Spleen (tissue), 11 donors: ENCODE data around the gene SCN11A. TPM values are rescaled to one million over a fixed set of nuclear protein-coding genes. Genes with fewer than 3 reads are reported as not detected.
A peak's percentile ranks its signal among the peaks of the same experiment; 100 is the strongest.

Experiments
- DNase-seq: peaks from one replicate; pipeline ENCODE4 v3.0.0-alpha.2; 2020
- H3K27ac ChIP-seq, 8 donors: fragments of 200-600 bp; sonication (generic) in 7 of 8; 1 replicate in 4 of 8; 2 replicates in 4 of 8; pipeline versions ENCODE4 v1.5.0 to v1.8.0; 2016 to 2021; ENCODE audit warnings: inconsistent platforms in 4 of 8, mild to moderate bottlenecking in 4 of 8, moderate library complexity in 1 of 8
- H3K27me3 ChIP-seq, 7 donors: fragments of 200-600 bp; sonication (generic) in 6 of 7; replicated peaks in 1 of 7; 1 replicate in 4 of 7; 2 replicates in 3 of 7; pipeline versions ENCODE4 v1.5.0 to v1.8.0; 2016 to 2021; ENCODE audit warnings: inconsistent platforms in 3 of 7, mild to moderate bottlenecking in 1 of 7
- H3K36me3 ChIP-seq, 6 donors: fragments of 200-600 bp; sonication (generic) in 5 of 6; 1 replicate in 4 of 6; 2 replicates in 2 of 6; pipeline versions ENCODE4 v1.5.0 to v1.8.0; 2016 to 2021; ENCODE audit warnings: inconsistent platforms in 2 of 6
- H3K4me1 ChIP-seq, 6 donors: fragments of 200-600 bp; sonication (generic) in 5 of 6; 1 replicate in 3 of 6; 2 replicates in 3 of 6; pipeline versions ENCODE4 v1.5.0 to v1.8.0; 2016 to 2021; ENCODE audit warnings: inconsistent platforms in 3 of 6
- H3K4me3 ChIP-seq, 8 donors: fragments of 200-600 bp; sonication (generic) in 7 of 8; 1 replicate in 4 of 8; 2 replicates in 4 of 8; pipeline versions ENCODE4 v1.5.0 to v1.8.0; 2016 to 2021; ENCODE audit warnings: inconsistent platforms in 4 of 8, mild to moderate bottlenecking in 4 of 8, moderate library complexity in 2 of 8
- H3K9me3 ChIP-seq, 8 donors: fragments of 200-600 bp; sonication (generic) in 7 of 8; 1 replicate in 4 of 8; 2 replicates in 4 of 8; pipeline versions ENCODE4 v1.5.0 to v1.8.0; 2016 to 2021; ENCODE audit warnings: inconsistent platforms in 4 of 8
- POLR2A ChIP-seq, 3 donors: fragments of 450-650 bp; IDR thresholded peaks; one replicate each; pipeline ENCODE4 v1.5.1; 2017; ENCODE audit warnings: antibody characterized with exemption in 3 of 3, mild to moderate bottlenecking in 1 of 3
- POLR2AphosphoS5 ChIP-seq, 3 donors: sonication (generic); formaldehyde crosslinking; IDR thresholded peaks; one replicate each; pipeline ENCODE4 v1.5.1; 2017; ENCODE audit warnings: antibody characterized with exemption in 3 of 3
- WGBS, 5 donors: extraction: QIAGEN DNeasy Blood & Tissue Kit in 3 of 5; methylation state at CpG; one replicate each; pipeline versions ENCODE4 v1.1.5 to v1.1.7; 2013 to 2018; 5-methylcytosine and 5-hydroxymethylcytosine counted together
- intact Hi-C: fragments of 100-400 bp; cut with DNase I; formaldehyde crosslinking; loops from one replicate; pipeline ENCODE4 v1.15.0; 2023; ENCODE audit warnings: low total_unique reads
- polyA plus RNA-seq, 3 donors: library from polyadenylated mRNA; stranded (reverse); fragments of 200-250 nt; gene quantifications; one replicate each; pipeline ENCODE4 v1.2.1, GENCODE V29; 2013
- total RNA-seq, 7 donors: library from RNA; depleted of rRNA in 3 of 7; stranded (reverse); fragments of >200 nt in 3 of 7; fragmentation: NEBNext Ultra II Directional in 4 of 7; extraction: Animal tissue kit (Norgen Biotek cat#: 25700) in 4 of 7; gene quantifications; one replicate each; pipeline versions ENCODE4 v1.1.0 to v1.2.1, GENCODE V29; 2016 to 2021
- TF ChIP-seq, protein P1 (sequence below), 11 experiments: fragments of 200-600 bp in 7 of 11; fragments of 450-650 bp in 4 of 11; sonication (generic) in 4 of 11; IDR thresholded peaks in 8 of 11; conservative IDR thresholded peaks in 3 of 11; 1 replicate in 7 of 11; 2 replicates in 4 of 11; pipeline versions ENCODE4 v1.4.0 to v1.8.0; 2016 to 2021; ENCODE audit warnings: antibody characterized with exemption in 11 of 11, inconsistent platforms in 4 of 11, mild to moderate bottlenecking in 1 of 11
- donor health status: healthy with polysubstance abuse.
- donor health status: DM: no; HTN: no; CAD: no; lungs with moderate emphysema.
- donor health status: DM: no; HTN: no; CAD: no.
- donor health status: Bipolar disorder and iron deficiency.
- donor health status: healthy.
- donor health status: DM: no; HTN: no; CAD: no.
- donor health status: DM: yes; HTN: yes; CAD: no.

Gene SCN11A
- total and polyA plus RNA-seq, 10 donors, result 0.26 to 6.0 (median 2.5) TPM

DNA sequence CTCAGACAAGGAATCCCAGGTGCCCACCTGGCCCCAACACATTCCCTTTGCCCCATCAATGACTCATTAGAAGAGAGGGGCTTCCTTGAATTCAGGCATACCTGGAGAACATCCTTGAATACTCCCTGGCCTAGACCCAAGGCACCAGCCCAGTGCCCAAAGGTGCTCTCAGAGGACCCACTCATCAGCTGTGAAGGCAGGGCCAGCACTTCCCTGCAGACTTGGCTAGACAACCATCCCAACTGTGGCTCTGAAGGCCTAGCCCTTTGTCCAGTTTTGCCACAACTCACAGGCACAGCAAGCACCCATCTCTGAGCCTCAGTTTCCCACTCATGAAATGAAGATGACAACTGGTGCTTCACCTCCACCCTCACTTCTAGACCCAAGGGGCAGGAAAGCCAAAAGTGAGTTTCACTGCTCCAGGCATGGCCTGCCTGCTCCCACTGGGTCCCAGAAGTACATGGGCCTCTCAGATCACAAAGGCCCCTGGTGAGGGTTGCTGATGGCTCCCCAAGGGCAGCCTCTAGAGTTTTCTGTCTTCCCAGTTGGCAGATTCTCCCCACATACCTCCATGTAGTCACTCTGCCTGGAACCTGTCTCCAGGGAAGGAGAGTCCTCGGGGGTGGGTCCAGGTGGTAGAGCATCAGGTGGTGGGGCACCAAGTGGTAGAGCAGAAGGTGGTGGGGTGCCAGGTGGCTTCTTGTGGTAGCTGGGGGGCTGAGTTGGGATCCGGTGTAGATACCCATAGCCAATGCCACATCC, 48.2 kb upstream of the SCN11A start:
- intact Hi-C loops, result loop anchor here (10.0 kb wide), 1 partner anchor 195 kb away; no protein-coding TSS in a partner anchor
- Histone ChIP-seq H3K4me1 (peaks cover 4 to 54% (median 26%) of the 10 kb centered on the region in 6 donors), H3K9me3 (no peaks in the 10 kb centered on the region), H3K27me3 (no peaks in the 10 kb centered on the region), H3K27ac (no peak overlapping the region), H3K4me3 (no peak overlapping the region), H3K36me3 (peaks cover 0 to 81% (median 56%) of the 10 kb centered on the region in 6 donors)
- WGBS, 5 donors, result 86 to 98% (median 94%) methylated on average over 2 of the region's 2 CpGs
- TF ChIP-seq, protein P1, sequence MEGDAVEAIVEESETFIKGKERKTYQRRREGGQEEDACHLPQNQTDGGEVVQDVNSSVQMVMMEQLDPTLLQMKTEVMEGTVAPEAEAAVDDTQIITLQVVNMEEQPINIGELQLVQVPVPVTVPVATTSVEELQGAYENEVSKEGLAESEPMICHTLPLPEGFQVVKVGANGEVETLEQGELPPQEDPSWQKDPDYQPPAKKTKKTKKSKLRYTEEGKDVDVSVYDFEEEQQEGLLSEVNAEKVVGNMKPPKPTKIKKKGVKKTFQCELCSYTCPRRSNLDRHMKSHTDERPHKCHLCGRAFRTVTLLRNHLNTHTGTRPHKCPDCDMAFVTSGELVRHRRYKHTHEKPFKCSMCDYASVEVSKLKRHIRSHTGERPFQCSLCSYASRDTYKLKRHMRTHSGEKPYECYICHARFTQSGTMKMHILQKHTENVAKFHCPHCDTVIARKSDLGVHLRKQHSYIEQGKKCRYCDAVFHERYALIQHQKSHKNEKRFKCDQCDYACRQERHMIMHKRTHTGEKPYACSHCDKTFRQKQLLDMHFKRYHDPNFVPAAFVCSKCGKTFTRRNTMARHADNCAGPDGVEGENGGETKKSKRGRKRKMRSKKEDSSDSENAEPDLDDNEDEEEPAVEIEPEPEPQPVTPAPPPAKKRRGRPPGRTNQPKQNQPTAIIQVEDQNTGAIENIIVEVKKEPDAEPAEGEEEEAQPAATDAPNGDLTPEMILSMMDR (IDR thresholded peaks at IDR 0.05 in 8 of 11, conservative IDR thresholded peaks at IDR 0.05 in 3 of 11), result peak in 1 of 11 experiments; percentile 7
- TF ChIP-seq POLR2A (IDR thresholded peaks at IDR 0.05), result no peak
- no peak for DNase-seq

DNA sequence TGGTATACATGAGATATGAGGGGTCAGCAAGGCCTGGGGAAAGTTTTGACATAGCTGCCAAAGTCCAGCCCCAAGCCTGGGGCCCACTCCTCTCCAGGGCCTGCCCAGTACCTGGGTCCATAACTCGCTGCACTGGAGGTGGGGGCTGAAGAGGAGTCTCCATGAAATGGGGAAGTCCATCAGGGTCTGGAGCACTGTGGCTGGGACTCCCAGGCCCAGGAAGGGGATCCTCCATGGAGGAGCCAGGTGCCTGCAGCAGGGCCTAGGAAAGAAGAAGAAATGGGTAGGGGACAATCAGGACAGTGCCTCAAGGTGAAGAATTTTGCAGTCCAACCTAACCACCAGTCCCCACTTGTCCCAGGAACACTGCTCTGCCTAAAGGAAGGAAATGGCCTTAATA, 47.5 kb upstream of the SCN11A start:
- peaks cover 0 to 88% (median 63%) of the 10 kb centered on the region in 6 donors for H3K36me3 ChIP-seq
- TF ChIP-seq POLR2A (IDR thresholded peaks at IDR 0.05) (no peak), POLR2AphosphoS5 (IDR thresholded peaks at IDR 0.05) (no peak)
- TF ChIP-seq, protein P1 (IDR thresholded peaks at IDR 0.05 in 8 of 11, conservative IDR thresholded peaks at IDR 0.05 in 3 of 11), result no peak
- intact Hi-C loops, result no loop called here

DNA sequence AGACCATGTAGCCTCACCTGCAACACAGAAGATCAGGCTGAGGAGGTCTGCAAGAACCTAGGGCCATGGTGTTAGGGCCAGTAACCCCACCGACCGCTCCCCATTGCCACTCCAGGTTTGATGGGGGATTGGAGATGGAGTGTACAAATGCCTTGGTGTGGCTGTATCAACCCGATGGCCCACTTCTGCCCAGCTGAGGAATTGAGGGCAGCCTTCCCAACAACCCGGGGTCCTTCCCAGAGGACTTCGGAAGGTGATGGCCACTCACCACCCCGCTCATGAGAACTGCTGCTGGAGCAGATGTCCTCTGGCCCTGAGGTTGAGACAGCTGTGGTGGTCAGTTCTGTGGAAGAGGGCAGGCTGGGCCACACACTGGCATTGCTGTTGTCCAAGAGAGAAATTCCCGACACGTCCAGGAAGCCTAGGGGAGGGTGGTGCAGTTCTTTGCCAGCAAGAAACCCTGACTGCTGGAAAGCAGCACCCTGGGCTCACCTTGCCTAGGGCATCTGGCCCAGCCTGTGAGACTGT, 46.8 kb upstream of the SCN11A start:
- H3K4me3 ChIP-seq, result no peak overlapping the region
- peaks cover under 1 to 40% (median 14%) of the 10 kb centered on the region in 6 donors for H3K4me1 ChIP-seq
- TF ChIP-seq POLR2A (IDR thresholded peaks at IDR 0.05) (no peak), POLR2AphosphoS5 (IDR thresholded peaks at IDR 0.05) (no peak)
- TF ChIP-seq, protein P1 (IDR thresholded peaks at IDR 0.05 in 8 of 11, conservative IDR thresholded peaks at IDR 0.05 in 3 of 11), result no peak
- H3K27ac ChIP-seq, result no peak overlapping the region
- no peaks in the 10 kb centered on the region for H3K27me3 ChIP-seq
- DNase-seq, result no peak
- peaks cover 0 to 95% (median 70%) of the 10 kb centered on the region in 6 donors for H3K36me3 ChIP-seq
- no peaks in the 10 kb centered on the region for H3K9me3 ChIP-seq
- intact Hi-C loops, result no loop called here
- 92 to 100% (median 93%) methylated on average over 3 to 8 of the region's 8 CpGs for WGBS, 5 donors

More for the DNA sequence above, 47.5 kb upstream of the SCN11A start:
- no peak overlapping the region for H3K4me3 ChIP-seq
- DNase-seq, result no peak
- H3K9me3 ChIP-seq, result no peaks in the 10 kb centered on the region
- WGBS, 5 donors, result 83 to 100% (median 86%) methylated on average over 1 of the region's 1 CpG
- peaks cover 3 to 47% (median 19%) of the 10 kb centered on the region in 6 donors for H3K4me1 ChIP-seq
- H3K27me3 ChIP-seq, result no peaks in the 10 kb centered on the region
- no peak overlapping the region for H3K27ac ChIP-seq
